OCI-LY3 (cell line): Measurements from ENCODE around the gene IST1.
"Not testable (repeated sequence)": the region's sequence is repeated elsewhere in the genome, so short reads cannot be mapped to it uniquely, and the experiment has no call there.

ENCODE experiments used
- H2AFZ ChIP-seq: fragments of 200-600, 300-600 bp; shearing (Covaris generic); 2 replicates; pipeline ENCODE4 v1.6.0; 2014; ENCODE audit warnings: antibody characterized with exemption, low read depth, low read length
- H3K27ac ChIP-seq: fragments of 200-600, 300-600 bp; sonication (generic); 2 replicates; pipeline ENCODE4 v1.5.1; 2014; ENCODE audit warnings: mild to moderate bottlenecking, low read length, moderate library complexity, mixed read lengths
- H3K27me3 ChIP-seq: fragments of 200-600, 300-600 bp; sonication (generic); 2 replicates; pipeline ENCODE4 v1.6.1; 2014; ENCODE audit warnings: low read depth, low read length, mixed read lengths
- H3K36me3 ChIP-seq: fragments of 200-600, 300-600 bp; sonication (generic); replicated peaks from 2 replicates; pipeline ENCODE3; 2014; ENCODE audit warnings: low read depth, low read length, mixed read lengths
- H3K4me1 ChIP-seq: fragments of 300-600, 200-600 bp; sonication (generic); 2 replicates; pipeline ENCODE4 v1.6.1; 2014; ENCODE audit warnings: low read length, mixed read lengths
- H3K4me2 ChIP-seq: fragments of 200-600, 300-600 bp; sonication (generic); 2 replicates; pipeline ENCODE4 v1.6.1; 2014; ENCODE audit warnings: low read length, mixed read lengths
- H3K4me3 ChIP-seq: fragments of 300-600, 200-600 bp; sonication (generic); 2 replicates; pipeline ENCODE4 v1.5.1; 2014; ENCODE audit warnings: antibody characterized with exemption, mild to moderate bottlenecking, low read length, moderate library complexity
- H3K79me2 ChIP-seq: fragments of 300-600, 200-600 bp; shearing (Covaris generic); 2 replicates; pipeline ENCODE4 v1.6.1; 2014; ENCODE audit warnings: mild to moderate bottlenecking, low read length, mixed read lengths
- H3K9ac ChIP-seq: fragments of 300-600, 200-600 bp; shearing (Covaris generic); 2 replicates; pipeline ENCODE4 v1.6.0; 2014; ENCODE audit warnings: mild to moderate bottlenecking, low read length, moderate library complexity
- H3K9me3 ChIP-seq: fragments of 200-600, 300-600 bp; shearing (Covaris generic); 2 replicates; pipeline ENCODE4 v1.6.1; 2014; ENCODE audit warnings: low read length, mixed read lengths; ENCODE audit not compliant: insufficient read depth
- H4K20me1 ChIP-seq: fragments of 200-600, 300-600 bp; sonication (generic); 2 replicates; pipeline ENCODE4 v1.6.1; 2016; ENCODE audit warnings: low read length, mixed read lengths; ENCODE audit not compliant: insufficient read depth
- EZH2phosphoT487 ChIP-seq: fragments of 200-600 bp; shearing (Covaris generic); IDR thresholded peaks from 2 replicates; pipeline ENCODE4 v1.6.1; 2018; ENCODE audit warnings: antibody characterized with exemption, mixed run types, low read depth
- TF ChIP-seq, protein P1 (sequence below): fragments of 200-600, 300-600 bp; sonication (generic); IDR thresholded peaks from 2 replicates; pipeline ENCODE4 v1.5.1; 2014; ENCODE audit warnings: antibody characterized with exemption, low read length, low read depth

Gene IST1

DNA sequence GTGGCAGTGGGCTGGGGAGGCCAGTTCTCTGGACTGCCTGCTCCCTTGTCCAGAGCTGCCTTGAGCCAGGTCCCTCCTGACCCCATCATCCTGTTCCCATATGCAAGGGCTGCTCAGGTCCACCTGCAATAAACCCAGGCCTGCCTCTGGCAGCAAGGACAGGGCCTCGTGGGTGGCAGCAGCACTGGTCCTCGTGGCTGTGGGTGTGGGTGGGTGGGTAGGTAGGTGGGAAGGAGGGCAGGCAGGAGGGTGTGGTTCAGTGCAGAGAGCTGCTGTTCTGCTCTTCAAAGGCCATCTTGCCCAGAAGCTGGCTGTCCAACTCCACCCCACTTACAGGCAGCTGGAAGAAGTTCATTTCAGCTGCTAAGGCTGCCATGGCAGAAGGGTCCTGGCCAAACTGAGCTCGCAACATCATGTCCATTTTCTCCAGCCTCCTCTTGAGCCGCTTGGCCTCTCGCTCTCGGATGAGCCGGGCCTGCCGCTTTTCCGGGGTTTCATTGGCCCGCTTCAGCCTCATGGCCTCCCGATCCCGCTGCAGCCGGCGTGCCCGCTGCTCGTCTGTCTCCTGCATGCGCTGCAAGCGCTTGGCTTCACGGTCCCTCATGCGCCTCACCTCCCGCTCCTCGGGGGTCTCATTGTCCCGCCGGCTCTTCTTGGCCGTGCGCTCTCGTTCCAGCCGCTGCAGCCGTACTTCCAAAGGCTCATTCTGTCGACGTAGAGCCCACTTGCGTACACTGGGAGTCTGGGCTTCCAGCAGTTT lies 35.4 kb upstream of the IST1 start:
- TF ChIP-seq, protein P1, sequence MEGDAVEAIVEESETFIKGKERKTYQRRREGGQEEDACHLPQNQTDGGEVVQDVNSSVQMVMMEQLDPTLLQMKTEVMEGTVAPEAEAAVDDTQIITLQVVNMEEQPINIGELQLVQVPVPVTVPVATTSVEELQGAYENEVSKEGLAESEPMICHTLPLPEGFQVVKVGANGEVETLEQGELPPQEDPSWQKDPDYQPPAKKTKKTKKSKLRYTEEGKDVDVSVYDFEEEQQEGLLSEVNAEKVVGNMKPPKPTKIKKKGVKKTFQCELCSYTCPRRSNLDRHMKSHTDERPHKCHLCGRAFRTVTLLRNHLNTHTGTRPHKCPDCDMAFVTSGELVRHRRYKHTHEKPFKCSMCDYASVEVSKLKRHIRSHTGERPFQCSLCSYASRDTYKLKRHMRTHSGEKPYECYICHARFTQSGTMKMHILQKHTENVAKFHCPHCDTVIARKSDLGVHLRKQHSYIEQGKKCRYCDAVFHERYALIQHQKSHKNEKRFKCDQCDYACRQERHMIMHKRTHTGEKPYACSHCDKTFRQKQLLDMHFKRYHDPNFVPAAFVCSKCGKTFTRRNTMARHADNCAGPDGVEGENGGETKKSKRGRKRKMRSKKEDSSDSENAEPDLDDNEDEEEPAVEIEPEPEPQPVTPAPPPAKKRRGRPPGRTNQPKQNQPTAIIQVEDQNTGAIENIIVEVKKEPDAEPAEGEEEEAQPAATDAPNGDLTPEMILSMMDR = no peak
- no peak for TF ChIP-seq EZH2phosphoT487
- Histone ChIP-seq H4K20me1 (peaks cover 42% of the 10 kb centered on the region), H3K4me2 (no peak overlapping the region)

DNA sequence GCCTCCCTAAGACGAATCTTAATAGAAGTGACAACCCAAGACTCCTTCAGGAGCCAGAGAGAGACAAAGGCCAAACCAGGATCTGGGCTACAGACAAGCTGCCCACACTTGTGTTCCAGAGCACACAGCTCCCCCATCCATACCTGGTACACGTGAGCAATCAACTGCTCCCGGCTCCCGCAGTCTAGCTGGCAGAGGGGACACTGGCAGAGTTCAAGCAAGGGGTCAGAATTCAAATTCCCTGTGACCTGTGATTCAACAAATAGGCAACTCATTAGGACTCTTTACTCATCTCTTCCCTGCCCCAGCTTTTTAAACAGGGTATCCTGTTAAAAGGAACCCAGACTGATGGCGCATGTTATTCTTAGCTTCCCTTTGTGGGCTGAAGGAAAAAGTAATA lies 31.3 kb upstream of the IST1 start:
- Histone ChIP-seq H3K9me3 (no peaks in the 10 kb centered on the region), H3K36me3 (peaks cover 60% of the 10 kb centered on the region), H4K20me1 (peaks cover 16% of the 10 kb centered on the region; the same call in 1 of the 2 replicates), H3K27me3 (no peaks in the 10 kb centered on the region), H3K4me3 (no peak overlapping the region), H3K4me1 (no peaks in the 10 kb centered on the region), H3K9ac (no peak overlapping the region), H3K79me2 (no peaks in the 10 kb centered on the region), H3K4me2 (no peak overlapping the region), H3K27ac (no peak overlapping the region), H2AFZ (no peak overlapping the region)
- TF ChIP-seq, protein P1 = no peak
- no peak for TF ChIP-seq EZH2phosphoT487

More for the DNA sequence above, 35.4 kb upstream of the IST1 start:
- Histone ChIP-seq H2AFZ (no peak overlapping the region), H3K4me1 (peaks cover under 1% of the 10 kb centered on the region; the same call in 1 of the 2 replicates), H3K9me3 (no peaks in the 10 kb centered on the region), H3K79me2 (peaks cover 23% of the 10 kb centered on the region), H3K36me3 (peaks cover 64% of the 10 kb centered on the region), H3K9ac (no peak overlapping the region), H3K4me3 (no peak overlapping the region), H3K27me3 (no peaks in the 10 kb centered on the region), H3K27ac (no peak overlapping the region)

DNA sequence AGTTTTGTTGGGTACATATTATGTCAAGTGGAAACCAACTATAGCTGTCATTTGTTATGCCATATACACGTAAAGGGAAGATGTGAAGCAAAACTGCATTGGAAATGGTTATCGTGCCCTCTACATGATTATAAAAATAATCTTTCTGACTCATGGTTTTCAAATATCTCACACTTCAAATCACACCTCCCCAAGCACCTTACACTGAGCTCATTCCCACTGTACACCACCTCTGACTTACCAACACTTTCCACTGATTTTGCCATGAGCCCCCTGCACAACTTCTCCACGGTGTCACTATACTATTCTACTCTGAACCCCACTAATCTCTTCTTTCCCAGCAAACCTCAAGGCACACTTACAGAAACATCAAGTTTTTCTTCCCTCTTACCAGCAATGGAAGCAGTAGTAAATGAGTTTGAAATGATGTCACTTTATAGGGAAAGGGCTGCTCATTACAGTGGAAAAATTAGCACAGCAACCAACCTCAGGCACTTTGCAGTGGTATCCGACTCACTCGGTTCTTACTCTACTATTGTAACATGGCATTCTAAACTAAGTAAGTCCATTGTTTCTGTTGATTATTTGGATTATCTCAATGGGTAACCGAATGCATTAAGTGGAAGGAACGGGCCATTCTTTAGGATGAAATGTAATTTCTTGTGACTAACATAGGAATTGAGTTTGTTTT lies 30.0 kb upstream of the IST1 start:
- H3K27ac ChIP-seq = no peak overlapping the region
- H3K9ac ChIP-seq = no peak overlapping the region
- H3K27me3 ChIP-seq = no peaks in the 10 kb centered on the region
- H3K79me2 ChIP-seq = no peaks in the 10 kb centered on the region
- peaks cover 16% of the 10 kb centered on the region for H4K20me1 ChIP-seq
- H3K36me3 ChIP-seq = peaks cover 58% of the 10 kb centered on the region
- H3K4me3 ChIP-seq = no peak overlapping the region
- H3K9me3 ChIP-seq = no peaks in the 10 kb centered on the region
- no peak for TF ChIP-seq EZH2phosphoT487
- TF ChIP-seq, protein P1 = no peak
- H3K4me2 ChIP-seq = no peak overlapping the region
- H2AFZ ChIP-seq = no peak overlapping the region
- peaks cover 5% of the 10 kb centered on the region for H3K4me1 ChIP-seq

DNA sequence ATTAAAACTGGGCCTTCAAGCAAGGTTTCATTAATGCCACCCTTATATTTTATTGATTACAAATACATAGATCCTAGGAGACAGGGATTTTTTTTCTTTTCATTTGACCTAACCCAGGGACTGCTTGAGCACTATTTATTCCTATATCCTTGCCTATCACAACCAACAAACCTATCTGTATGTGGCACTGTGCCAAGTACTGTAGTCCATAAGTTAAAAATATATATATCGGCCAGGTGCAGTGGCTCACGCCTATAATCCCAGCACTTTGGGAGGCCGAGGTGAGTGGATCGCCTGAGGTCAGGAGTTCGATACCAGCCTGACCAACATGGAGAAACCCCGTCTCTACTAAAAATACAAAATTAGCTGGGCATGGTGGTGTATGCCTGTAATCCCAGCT lies 28.2 kb upstream of the IST1 start:
- Histone ChIP-seq H4K20me1 (peaks cover 18% of the 10 kb centered on the region), H3K4me1 (peaks cover 19% of the 10 kb centered on the region), H3K36me3 (peaks cover 47% of the 10 kb centered on the region)
- H3K4me3 ChIP-seq, H3K9me3 ChIP-seq, H3K9ac ChIP-seq, H2AFZ ChIP-seq, H3K27ac ChIP-seq, H3K4me2 ChIP-seq, H3K79me2 ChIP-seq, H3K27me3 ChIP-seq: not testable (repeated sequence)
